Liver (tissue), 9 donors: ENCODE measurements around the gene SHH. TPM values are rescaled to one million over a fixed set of nuclear protein-coding genes. Genes with fewer than 3 reads are reported as not detected.

Experiments used
- DNase-seq: peaks from one replicate; pipeline ENCODE4 v3.0.0-alpha.2; 2017; ENCODE audit warnings: low spot score
- H3K27ac ChIP-seq, 2 donors: one replicate each; pipeline ENCODE4 v1.7.0; 2013; ENCODE audit warnings: inconsistent platforms in 2 of 2, low read length in 2 of 2, control low read depth in 1 of 2, low read depth in 1 of 2, mild to moderate bottlenecking in 1 of 2
- H3K27me3 ChIP-seq, 4 donors: one replicate each; pipeline versions ENCODE4 v1.6.1 to v1.7.0; 2013; ENCODE audit warnings: low read length in 3 of 4, inconsistent platforms in 1 of 4, mild to moderate bottlenecking in 1 of 4, moderate library complexity in 1 of 4; ENCODE audit not compliant: control insufficient read depth in 4 of 4, insufficient read depth in 4 of 4
- H3K36me3 ChIP-seq, 4 donors: one replicate each; pipeline versions ENCODE4 v1.6.1 to v1.7.0; 2013; ENCODE audit warnings: low read length in 3 of 4, mild to moderate bottlenecking in 3 of 4, low read depth in 1 of 4, moderate library complexity in 1 of 4; ENCODE audit not compliant: control insufficient read depth in 4 of 4, insufficient read depth in 3 of 4
- H3K4me1 ChIP-seq, 4 donors: one replicate each; pipeline versions ENCODE4 v1.6.1 to v1.7.0; 2013; ENCODE audit warnings: low read length in 3 of 4, mild to moderate bottlenecking in 3 of 4, moderate library complexity in 1 of 4; ENCODE audit not compliant: control insufficient read depth in 4 of 4, insufficient read depth in 4 of 4
- H3K4me3 ChIP-seq, 3 donors: one replicate each; pipeline versions ENCODE4 v1.6.1 to v1.7.0; 2013; ENCODE audit warnings: low read length in 3 of 3, control low read depth in 1 of 3, low read depth in 1 of 3, mild to moderate bottlenecking in 1 of 3
- H3K9ac ChIP-seq, 2 donors: one replicate each; pipeline ENCODE4 v1.7.0; 2013; ENCODE audit warnings: low read length in 2 of 2, mild to moderate bottlenecking in 2 of 2, moderate library complexity in 2 of 2, control low read depth in 1 of 2, low read depth in 1 of 2
- H3K9me3 ChIP-seq, 4 donors: one replicate each; pipeline versions ENCODE4 v1.6.1 to v1.7.0; 2013; ENCODE audit warnings: low read length in 3 of 4; ENCODE audit not compliant: control insufficient read depth in 4 of 4
- CTCF ChIP-seq: fragments of 150-350 bp; IDR thresholded peaks from 2 replicates; pipeline ENCODE4 v1.5.1; 2017; ENCODE audit warnings: improper control_type of control experiment, low read depth, low read length; ENCODE audit not compliant: missing input control
- GABPA ChIP-seq, 2 donors: IDR thresholded peaks in 1 of 2; conservative IDR thresholded peaks in 1 of 2; 2 replicates each; pipeline ENCODE4 v1.6.1; 2016; ENCODE audit warnings: antibody characterized with exemption in 2 of 2, mild to moderate bottlenecking in 1 of 2, moderate library complexity in 1 of 2
- HNF4A ChIP-seq, 2 donors: conservative IDR thresholded peaks; 2 replicates each; pipeline ENCODE4 v1.6.1; 2016; ENCODE audit warnings: antibody characterized with exemption in 2 of 2, mild to moderate bottlenecking in 2 of 2
- HNF4G ChIP-seq: IDR thresholded peaks from 2 replicates; pipeline ENCODE4 v1.6.1; 2016; ENCODE audit warnings: antibody characterized with exemption
- JUND ChIP-seq, 2 donors: IDR thresholded peaks; 2 replicates each; pipeline ENCODE4 v1.6.1; 2016; ENCODE audit warnings: antibody characterized with exemption in 2 of 2
- MAX ChIP-seq: IDR thresholded peaks from 2 replicates; pipeline ENCODE4 v1.6.1; 2016; ENCODE audit warnings: antibody characterized with exemption
- RAD21 ChIP-seq, 2 donors: IDR thresholded peaks; 2 replicates each; pipeline ENCODE4 v1.6.1; 2016; ENCODE audit warnings: antibody characterized with exemption in 2 of 2, mild to moderate bottlenecking in 2 of 2
- REST ChIP-seq: IDR thresholded peaks from 2 replicates; pipeline ENCODE4 v1.6.1; 2016; ENCODE audit warnings: antibody characterized with exemption, mild to moderate bottlenecking
- SP1 ChIP-seq: IDR thresholded peaks from 2 replicates; pipeline ENCODE4 v1.6.1; 2018; ENCODE audit warnings: antibody characterized with exemption, mild to moderate bottlenecking
- YY1 ChIP-seq: IDR thresholded peaks from 2 replicates; pipeline ENCODE4 v1.6.1; 2016; ENCODE audit warnings: antibody characterized with exemption, mild to moderate bottlenecking
- WGBS: extraction: QIAGEN DNeasy Blood & Tissue Kit; methylation state at CpG from one replicate; pipeline ENCODE4 v1.1.7; 2013; 5-methylcytosine and 5-hydroxymethylcytosine counted together
- polyA plus RNA-seq, 2 donors: library from polyadenylated mRNA; stranded (reverse) in 1 of 2; unstranded in 1 of 2; fragments of 200-250 nt in 1 of 2; fragments of >200 nt in 1 of 2; fragmentation: Nextera tagmentation in 1 of 2; extraction: Ambion mirVana in 1 of 2; gene quantifications; one replicate each; pipeline versions ENCODE4 v1.2.1 to v1.2.3, GENCODE V29; 2013 to 2015
- total RNA-seq, 2 donors: library from RNA; depleted of rRNA; stranded (reverse); fragments of >200 nt; gene quantifications; one replicate each; pipeline ENCODE4 v1.2.3, GENCODE V29; 2014
- donor health status: healthy.
- donor health status: healthy.
- donor health status: healthy.
- donor health status: healthy.
- donor health status: healthy.

The SHH gene
- total and polyA plus RNA-seq, 4 donors, result 3.9 to 10.0 (median 5.2) TPM

- Histone ChIP-seq H3K27me3 (no peaks in the 10 kb centered on the region), H3K4me3 (no peak overlapping the region), H3K9ac (no peak overlapping the region), H3K9me3 (no peaks in the 10 kb centered on the region), H3K36me3 (no peaks in the 10 kb centered on the region), H3K4me1 (no peaks in the 10 kb centered on the region), H3K27ac (no peak overlapping the region)
- TF ChIP-seq HNF4A (conservative IDR thresholded peaks at IDR 0.05) (no peak), HNF4G (no peak), CTCF (no peak), MAX (no peak), SP1 (no peak), JUND (IDR thresholded peaks at IDR 0.05) (no peak), RAD21 (IDR thresholded peaks at IDR 0.05) (no peak), GABPA (IDR thresholded peaks at IDR 0.05 in 1 of 2, conservative IDR thresholded peaks at IDR 0.05 in 1 of 2) (no peak)
- WGBS, result 92% methylated on average over 16 of the region's 16 CpGs
- DNase-seq, result no peak
Observed at GRCh38 chr7:155834486-155835048, 22.3 kb upstream of the SHH start.

GRCh38 chr7:155833651-155834050, 21.4 kb upstream of the SHH start:
- H3K4me1 ChIP-seq, result no peaks in the 10 kb centered on the region
- 87% methylated on average over 13 of the region's 13 CpGs for WGBS

More at GRCh38 chr7:155833651-155834050, 21.4 kb upstream of the SHH start:
- TF ChIP-seq GABPA (IDR thresholded peaks at IDR 0.05 in 1 of 2, conservative IDR thresholded peaks at IDR 0.05 in 1 of 2) (no peak), YY1 (no peak), HNF4G (no peak), REST (no peak)
- Histone ChIP-seq H3K36me3 (no peaks in the 10 kb centered on the region), H3K27ac (no peak overlapping the region), H3K9me3 (no peaks in the 10 kb centered on the region), H3K27me3 (no peaks in the 10 kb centered on the region), H3K9ac (no peak overlapping the region), H3K4me3 (no peak overlapping the region)
- DNase-seq, result no peak
